ENCODE results near the gene SLC44A3. TPM values are rescaled to one million over a fixed set of nuclear protein-coding genes. Genes with fewer than 3 reads are reported as not detected.
A peak's percentile ranks its signal among the peaks of the same experiment; 100 is the strongest.

The SLC44A3 gene
- polyA plus RNA-seq, 1 of the 3 experiments (the other 2 are of a cell fraction), result 2.6 TPM

DNA sequence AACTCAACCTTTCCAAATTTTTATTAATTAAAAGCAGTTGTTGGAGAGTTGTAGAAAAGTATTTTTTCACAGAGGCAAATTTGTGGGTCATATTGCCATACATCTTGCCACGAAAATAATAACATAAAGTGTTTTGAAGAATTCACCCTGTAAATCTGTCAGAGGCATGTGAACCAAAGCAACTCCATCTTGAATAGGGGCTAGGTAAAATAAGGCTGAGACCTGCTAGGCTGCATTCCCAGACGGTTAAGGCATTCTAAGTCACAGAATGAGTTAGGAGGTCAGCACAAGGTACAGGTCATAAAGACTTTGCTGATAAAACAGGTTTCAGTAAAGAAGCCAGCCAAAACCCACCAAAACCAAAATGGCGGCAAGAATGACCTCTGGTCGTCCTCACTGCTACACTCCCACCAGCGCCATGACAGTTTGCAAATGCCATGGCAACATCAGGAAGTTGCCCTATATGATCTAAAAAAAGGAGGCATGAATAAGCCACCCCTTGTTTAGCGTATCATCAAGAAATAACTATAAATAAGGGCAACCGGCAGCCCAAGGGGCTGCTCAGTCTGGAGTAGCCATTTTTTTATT, 111.2 kb downstream of the SLC44A3 start (continued):
- TF ChIP-seq, protein P1, sequence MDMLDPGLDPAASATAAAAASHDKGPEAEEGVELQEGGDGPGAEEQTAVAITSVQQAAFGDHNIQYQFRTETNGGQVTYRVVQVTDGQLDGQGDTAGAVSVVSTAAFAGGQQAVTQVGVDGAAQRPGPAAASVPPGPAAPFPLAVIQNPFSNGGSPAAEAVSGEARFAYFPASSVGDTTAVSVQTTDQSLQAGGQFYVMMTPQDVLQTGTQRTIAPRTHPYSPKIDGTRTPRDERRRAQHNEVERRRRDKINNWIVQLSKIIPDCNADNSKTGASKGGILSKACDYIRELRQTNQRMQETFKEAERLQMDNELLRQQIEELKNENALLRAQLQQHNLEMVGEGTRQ (IDR thresholded peaks at IDR 0.05; ENCODE audit: borderline replicate concordance, low read depth, low read length), result no peak
- TF ChIP-seq, protein P2, sequence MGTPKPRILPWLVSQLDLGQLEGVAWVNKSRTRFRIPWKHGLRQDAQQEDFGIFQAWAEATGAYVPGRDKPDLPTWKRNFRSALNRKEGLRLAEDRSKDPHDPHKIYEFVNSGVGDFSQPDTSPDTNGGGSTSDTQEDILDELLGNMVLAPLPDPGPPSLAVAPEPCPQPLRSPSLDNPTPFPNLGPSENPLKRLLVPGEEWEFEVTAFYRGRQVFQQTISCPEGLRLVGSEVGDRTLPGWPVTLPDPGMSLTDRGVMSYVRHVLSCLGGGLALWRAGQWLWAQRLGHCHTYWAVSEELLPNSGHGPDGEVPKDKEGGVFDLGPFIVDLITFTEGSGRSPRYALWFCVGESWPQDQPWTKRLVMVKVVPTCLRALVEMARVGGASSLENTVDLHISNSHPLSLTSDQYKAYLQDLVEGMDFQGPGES (IDR thresholded peaks at IDR 0.05; ENCODE audit: low read depth, low read length), result no peak
- no peak for TF ChIP-seq TEAD4 (IDR thresholded peaks at IDR 0.05; ENCODE audit: borderline replicate concordance, insufficient read depth)
- no peak for TF ChIP-seq POLR2AphosphoS5 (IDR thresholded peaks at IDR 0.05; ENCODE audit: low read depth, low read length)
- TF ChIP-seq, protein P3, sequence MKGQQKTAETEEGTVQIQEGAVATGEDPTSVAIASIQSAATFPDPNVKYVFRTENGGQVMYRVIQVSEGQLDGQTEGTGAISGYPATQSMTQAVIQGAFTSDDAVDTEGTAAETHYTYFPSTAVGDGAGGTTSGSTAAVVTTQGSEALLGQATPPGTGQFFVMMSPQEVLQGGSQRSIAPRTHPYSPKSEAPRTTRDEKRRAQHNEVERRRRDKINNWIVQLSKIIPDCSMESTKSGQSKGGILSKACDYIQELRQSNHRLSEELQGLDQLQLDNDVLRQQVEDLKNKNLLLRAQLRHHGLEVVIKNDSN (IDR thresholded peaks at IDR 0.05; ENCODE audit: borderline replicate concordance, low read depth), result no peak
- TF ChIP-seq CHD2 (IDR thresholded peaks at IDR 0.05; ENCODE audit: low read length, partially characterized antibody), result no peak
- TF ChIP-seq NFIC (IDR thresholded peaks at IDR 0.05; ENCODE audit: borderline replicate concordance), result no peak
- TF ChIP-seq, protein P4, sequence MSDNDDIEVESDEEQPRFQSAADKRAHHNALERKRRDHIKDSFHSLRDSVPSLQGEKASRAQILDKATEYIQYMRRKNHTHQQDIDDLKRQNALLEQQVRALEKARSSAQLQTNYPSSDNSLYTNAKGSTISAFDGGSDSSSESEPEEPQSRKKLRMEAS (IDR thresholded peaks at IDR 0.05; ENCODE audit: low read depth), result no peak
- no peak for TF ChIP-seq FOSL2 (IDR thresholded peaks at IDR 0.05; ENCODE audit: borderline replicate concordance, low read depth)

DNA sequence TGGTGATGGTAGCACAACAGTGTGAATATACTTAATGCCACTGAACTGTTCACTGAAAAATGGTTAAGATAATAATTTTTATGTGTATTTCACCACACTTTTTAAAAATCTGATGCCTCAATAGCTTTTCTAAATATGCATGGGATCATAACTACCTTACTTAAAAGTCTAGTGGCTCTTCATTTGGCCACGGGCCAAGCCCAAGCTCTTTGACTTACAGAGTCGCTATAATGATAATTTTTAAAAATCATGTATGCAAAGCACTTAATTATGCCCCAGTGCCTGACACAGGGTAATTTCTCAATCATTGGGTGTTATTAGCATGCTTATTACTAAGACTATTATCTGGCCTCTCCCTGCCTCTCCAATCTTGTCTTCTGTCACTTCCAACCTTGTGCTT, 114.4 kb downstream of the SLC44A3 start:
- 0 out of 2 replicates have a peak, but pooled peaks cover under 1% of the 10 kb centered on the region for H3K79me2 ChIP-seq (ENCODE audit: insufficient read depth)
- ChIA-PET POLR2A (no interaction called here), CTCF (interaction anchor here (1.0 to 1.2 kb wide), 2 partner anchors 80 to 107 kb away, joined by 6 read pairs; no protein-coding TSS in a partner anchor)
- no peak overlapping the region for H3K9ac ChIP-seq
- H3K4me1 ChIP-seq (ENCODE audit: control insufficient read depth in 1 of 2, insufficient read depth in 2 of 2, low read depth in 1 of 2, low read length in 1 of 2), result peaks cover 6 to 38% of the 10 kb centered on the region in 2 experiments
- H3K4me3 ChIP-seq (ENCODE audit: low read depth in 2 of 2, low read length in 1 of 2), result no peak overlapping the region
- peak overlapping the region; percentile 7; the same call in 1 of the 2 replicates for H3K4me2 ChIP-seq
- no peak overlapping the region for H2AFZ ChIP-seq (ENCODE audit: low read depth)
- H4K20me1 ChIP-seq (ENCODE audit: insufficient read depth), result no peaks in the 10 kb centered on the region
- no peaks in the 10 kb centered on the region for H3K9me3 ChIP-seq
- 83% methylated on average over 2 of the region's 2 CpGs for WGBS (ENCODE audit: low lambda C conversion rate)
- no peak for DNase-seq
- H3K27ac ChIP-seq (ENCODE audit: low read depth in 2 of 2, low read length in 1 of 2), result peak overlapping the region in 1 of 2 experiments; percentile 48; a peak in 2 of 4 replicates
- peaks cover 0 to 10% of the 10 kb centered on the region in 2 experiments for H3K36me3 ChIP-seq (replicated peaks in 1 of 2; ENCODE audit: control insufficient read depth in 1 of 2, insufficient read depth in 2 of 2, low read length in 1 of 2)
- H3K9me2 ChIP-seq, result no peaks in the 10 kb centered on the region
- no peaks in the 10 kb centered on the region for H3K27me3 ChIP-seq (ENCODE audit: insufficient read depth)
- no peak for TF ChIP-seq EZH2phosphoT487 (IDR thresholded peaks at IDR 0.05; ENCODE audit: borderline replicate concordance, low read depth)
- TF ChIP-seq, protein P3 (IDR thresholded peaks at IDR 0.05; ENCODE audit: borderline replicate concordance, low read depth), result no peak
- H3F3A ChIP-seq (replicated peaks; ENCODE audit: insufficient read depth), result peaks cover 13% of the 10 kb centered on the region

Measured in SK-N-SH (cell line).